PC-3 (cell line): ENCODE measurements around the gene GALNT15. TPM values are rescaled to one million over a fixed set of nuclear protein-coding genes. Genes with fewer than 3 reads are reported as not detected.

Source experiments
- ATAC-seq: fragments of 200-7000 bp; cut with Tn5 transposase; 2 replicates; pipeline ENCODE4 v1.9.1; 2020; ENCODE audit warnings: mild to moderate bottlenecking, moderate library complexity
- BruUV-seq: library from RNA; stranded (reverse); fragments of 400-500 nt; replicated peaks from 2 replicates; lab custom pipeline; 2021; lab: Mats Ljungman, UMichigan
- CTCF ChIA-PET: fragments of 300-600 bp; sonication (Branson Sonifier 250); formaldehyde crosslinking; loops from one replicate; lab custom pipeline; 2022; ENCODE audit warnings: antibody characterized with exemption; lab: Charles Lee
- POLR2A ChIA-PET: fragments of 300-600 bp; sonication (Branson Sonifier 250); formaldehyde crosslinking; loops from one replicate; lab custom pipeline; 2022; ENCODE audit warnings: antibody characterized with exemption; ENCODE audit not compliant: unreplicated experiment; lab: Charles Lee
- DNase-seq: peaks from one replicate; pipeline ENCODE4 v3.0.0-alpha.2; 2015
- H2AFZ ChIP-seq: fragments of 300-600 bp; sonication (generic); 2 replicates; pipeline ENCODE4 v1.6.0; 2016; ENCODE audit warnings: antibody characterized with exemption, low read length
- H3F3A ChIP-seq: fragments of 300-600 bp; sonication (generic); one replicate; pipeline ENCODE4 v1.6.0; 2017; ENCODE audit warnings: antibody characterized with exemption, low read length, control low read depth, mild to moderate bottlenecking; ENCODE audit not compliant: unreplicated experiment
- H3K27ac ChIP-seq: fragments of 300-600 bp; sonication (generic); 2 replicates; pipeline ENCODE4 v1.5.1; 2016; ENCODE audit warnings: mild to moderate bottlenecking, low read length
- H3K27me3 ChIP-seq: fragments of 300-600 bp; sonication (generic); 2 replicates; pipeline ENCODE4 v1.6.1; 2016; ENCODE audit warnings: low read length, mixed read lengths
- H3K36me3 ChIP-seq: fragments of 300-600 bp; sonication (generic); 2 replicates; pipeline ENCODE4 v1.6.1; 2016; ENCODE audit warnings: low read depth, mixed run types, low read length, mixed read lengths
- H3K4me1 ChIP-seq: fragments of 300-600 bp; sonication (generic); 2 replicates; pipeline ENCODE4 v1.5.1; 2016; ENCODE audit warnings: low read length; ENCODE audit not compliant: insufficient read depth
- H3K4me2 ChIP-seq: fragments of 300-600 bp; sonication (generic); 2 replicates; pipeline ENCODE4 v1.6.0; 2016; ENCODE audit warnings: low read length
- H3K4me3 ChIP-seq: fragments of 300-600 bp; sonication (generic); 2 replicates; pipeline ENCODE4 v1.5.1; 2016; ENCODE audit warnings: mild to moderate bottlenecking, low read length, mixed read lengths
- H3K79me2 ChIP-seq: fragments of 300-600 bp; sonication (generic); 2 replicates; pipeline ENCODE4 v1.6.1; 2017; ENCODE audit warnings: low read length, mixed read lengths
- H3K9ac ChIP-seq: fragments of 300-600 bp; sonication (generic); 2 replicates; pipeline ENCODE4 v1.6.0; 2016; ENCODE audit warnings: mild to moderate bottlenecking, low read length
- H3K9me2 ChIP-seq: fragments of 300-600 bp; sonication (generic); replicated peaks from 2 replicates; pipeline ENCODE4 v1.6.1; 2016; ENCODE audit warnings: mixed run types, low read length, mixed read lengths
- H3K9me3 ChIP-seq: fragments of 300-600 bp; sonication (generic); 2 replicates; pipeline ENCODE4 v1.6.1; 2016; ENCODE audit warnings: low read length, mixed read lengths
- H4K20me1 ChIP-seq: fragments of 300-600 bp; sonication (generic); 2 replicates; pipeline ENCODE4 v1.6.1; 2016; ENCODE audit warnings: low read length, mixed read lengths
- EZH2 ChIP-seq: fragments of 300-600 bp; sonication (generic); IDR thresholded peaks from one replicate; pipeline ENCODE4 v1.6.1; 2017; ENCODE audit warnings: antibody characterized with exemption, mild to moderate bottlenecking, low read length; ENCODE audit not compliant: unreplicated experiment
- EZH2phosphoT487 ChIP-seq: fragments of 300-600 bp; sonication (generic); IDR thresholded peaks from 2 replicates; pipeline ENCODE4 v1.6.1; 2018; ENCODE audit warnings: mild to moderate bottlenecking, antibody characterized with exemption, low read length, borderline replicate concordance
- intact Hi-C: fragments of 100-400 bp; cut with micrococcal nuclease; formaldehyde crosslinking; loops from 2 replicates; pipeline ENCODE4 v1.9.0; 2023
- total RNA-seq: library from RNA; depleted of rRNA; stranded (reverse); fragments of >200 nt; gene quantifications from 2 replicates; pipeline ENCODE4 v1.2.3, GENCODE V29; 2014
- TF ChIP-seq, protein P1 (sequence below): fragments of 300-600 bp; sonication (generic); conservative IDR thresholded peaks from 2 replicates; pipeline ENCODE4 v1.5.1; 2017; ENCODE audit warnings: antibody characterized with exemption, low read depth, mild to moderate bottlenecking, low read length

The GALNT15 gene
- total RNA-seq, 1 experiment from 2014 or later = not detected

DNA sequence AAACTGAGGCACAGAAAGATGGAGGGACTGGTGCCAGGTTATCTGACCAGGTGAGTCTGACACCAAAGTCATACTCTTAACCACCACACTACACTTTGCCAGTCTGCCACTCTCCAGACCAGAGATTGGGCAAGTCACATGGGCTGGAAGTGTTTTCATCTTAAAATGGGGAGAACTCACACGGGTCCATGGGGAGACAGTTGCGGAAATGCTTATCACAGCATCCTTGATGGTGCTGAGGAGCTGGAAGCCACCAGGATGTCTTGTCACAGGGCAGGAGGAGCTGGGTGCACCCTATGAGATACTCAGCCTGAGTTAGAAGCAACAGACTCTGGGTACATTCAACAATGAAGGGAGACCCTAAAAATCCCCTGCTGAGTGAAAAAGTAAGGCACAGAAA is 4.8 kb downstream of the GALNT15 start:
- ATAC-seq = no peak
- Histone ChIP-seq H2AFZ (no peak overlapping the region), H3K4me3 (no peak overlapping the region), H4K20me1 (no peaks in the 10 kb centered on the region), H3K4me1 (peaks cover 12% of the 10 kb centered on the region; the same call in 1 of the 2 replicates), H3K36me3 (no peaks in the 10 kb centered on the region), H3F3A (no peaks in the 10 kb centered on the region), H3K4me2 (no peak overlapping the region), H3K9me3 (no peaks in the 10 kb centered on the region), H3K79me2 (no peaks in the 10 kb centered on the region), H3K9ac (no peak overlapping the region), H3K27ac (no peak overlapping the region), H3K27me3 (no peaks in the 10 kb centered on the region), H3K9me2 (no peaks in the 10 kb centered on the region)
- TF ChIP-seq EZH2phosphoT487 (no peak), EZH2 (no peak)
- TF ChIP-seq, protein P1, sequence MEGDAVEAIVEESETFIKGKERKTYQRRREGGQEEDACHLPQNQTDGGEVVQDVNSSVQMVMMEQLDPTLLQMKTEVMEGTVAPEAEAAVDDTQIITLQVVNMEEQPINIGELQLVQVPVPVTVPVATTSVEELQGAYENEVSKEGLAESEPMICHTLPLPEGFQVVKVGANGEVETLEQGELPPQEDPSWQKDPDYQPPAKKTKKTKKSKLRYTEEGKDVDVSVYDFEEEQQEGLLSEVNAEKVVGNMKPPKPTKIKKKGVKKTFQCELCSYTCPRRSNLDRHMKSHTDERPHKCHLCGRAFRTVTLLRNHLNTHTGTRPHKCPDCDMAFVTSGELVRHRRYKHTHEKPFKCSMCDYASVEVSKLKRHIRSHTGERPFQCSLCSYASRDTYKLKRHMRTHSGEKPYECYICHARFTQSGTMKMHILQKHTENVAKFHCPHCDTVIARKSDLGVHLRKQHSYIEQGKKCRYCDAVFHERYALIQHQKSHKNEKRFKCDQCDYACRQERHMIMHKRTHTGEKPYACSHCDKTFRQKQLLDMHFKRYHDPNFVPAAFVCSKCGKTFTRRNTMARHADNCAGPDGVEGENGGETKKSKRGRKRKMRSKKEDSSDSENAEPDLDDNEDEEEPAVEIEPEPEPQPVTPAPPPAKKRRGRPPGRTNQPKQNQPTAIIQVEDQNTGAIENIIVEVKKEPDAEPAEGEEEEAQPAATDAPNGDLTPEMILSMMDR = no peak
- BruUV-seq = no TSS peak
- POLR2A ChIA-PET = no interaction called here
- CTCF ChIA-PET = interaction anchor here (1.5 kb wide), 1 partner anchor 363 kb away, joined by 8 read pairs; no protein-coding TSS in a partner anchor
- no peak for DNase-seq
- intact Hi-C loops = loop anchor here (2.0 to 5.0 kb wide), 3 partner anchors 37 to 117 kb away; no protein-coding TSS in a partner anchor

DNA sequence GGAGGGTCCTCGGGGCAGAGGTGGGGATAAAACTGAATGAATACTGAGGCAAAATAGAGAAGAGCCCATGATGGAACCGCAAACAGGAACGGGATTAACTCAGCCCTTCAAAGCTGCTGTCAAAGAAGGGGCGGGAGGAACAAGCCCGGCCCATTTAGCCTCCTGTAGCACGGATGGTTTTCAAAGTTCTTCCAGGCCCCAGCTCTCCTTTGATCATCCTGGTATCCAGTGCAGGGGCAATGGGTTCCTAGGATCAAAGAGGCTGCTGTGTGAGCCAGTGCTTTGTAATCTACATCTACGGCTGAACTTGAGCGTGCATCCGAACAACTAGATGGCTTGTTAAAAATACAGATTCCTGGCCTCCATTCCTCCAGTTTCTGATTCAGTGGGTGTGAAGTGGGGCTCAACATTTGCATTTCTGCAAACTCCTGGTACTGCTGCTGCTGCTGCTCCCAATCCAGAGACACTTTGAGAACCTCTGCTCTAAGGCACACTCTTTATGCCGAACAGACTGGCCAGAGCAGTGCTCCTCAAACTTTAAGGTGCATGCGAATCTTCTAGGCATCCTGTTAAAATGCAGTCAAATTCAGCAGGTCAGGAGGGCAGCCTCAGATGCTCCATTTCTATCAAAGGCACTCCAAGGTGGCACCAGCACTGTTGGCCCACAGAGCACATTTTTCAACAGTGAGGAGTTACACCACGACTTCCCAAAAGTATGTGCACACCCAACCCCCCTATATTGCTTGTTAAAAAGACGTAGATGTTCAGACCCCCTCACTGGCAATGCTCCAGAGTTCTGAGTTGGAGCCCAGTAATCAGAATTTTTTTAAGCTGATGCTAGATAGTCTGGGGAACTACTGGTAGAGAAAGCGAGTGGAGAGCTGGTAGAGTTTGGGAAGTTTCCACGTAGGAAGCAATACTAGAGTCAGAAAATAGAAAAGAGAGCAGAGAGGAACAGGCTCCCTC is 5.6 kb downstream of the GALNT15 start:
- Histone ChIP-seq H3K9me2 (no peaks in the 10 kb centered on the region), H3K4me1 (peaks cover 12% of the 10 kb centered on the region; the same call in 1 of the 2 replicates), H3K9me3 (no peaks in the 10 kb centered on the region), H2AFZ (no peak overlapping the region), H3K9ac (no peak overlapping the region), H4K20me1 (no peaks in the 10 kb centered on the region), H3K36me3 (no peaks in the 10 kb centered on the region), H3K27me3 (no peaks in the 10 kb centered on the region), H3F3A (no peaks in the 10 kb centered on the region), H3K79me2 (no peaks in the 10 kb centered on the region), H3K27ac (no peak overlapping the region), H3K4me3 (no peak overlapping the region), H3K4me2 (no peak overlapping the region)
- peak; percentile 45 for DNase-seq
- ChIA-PET POLR2A (no interaction called here), CTCF (no interaction called here)
- ATAC-seq = no peak
- intact Hi-C loops = loop anchor here (2.0 to 5.0 kb wide), 3 partner anchors 38 to 118 kb away; no protein-coding TSS in a partner anchor
- TF ChIP-seq, protein P1 = no peak
- no peak for TF ChIP-seq EZH2
- TF ChIP-seq EZH2phosphoT487 = no peak
- no TSS peak for BruUV-seq

DNA sequence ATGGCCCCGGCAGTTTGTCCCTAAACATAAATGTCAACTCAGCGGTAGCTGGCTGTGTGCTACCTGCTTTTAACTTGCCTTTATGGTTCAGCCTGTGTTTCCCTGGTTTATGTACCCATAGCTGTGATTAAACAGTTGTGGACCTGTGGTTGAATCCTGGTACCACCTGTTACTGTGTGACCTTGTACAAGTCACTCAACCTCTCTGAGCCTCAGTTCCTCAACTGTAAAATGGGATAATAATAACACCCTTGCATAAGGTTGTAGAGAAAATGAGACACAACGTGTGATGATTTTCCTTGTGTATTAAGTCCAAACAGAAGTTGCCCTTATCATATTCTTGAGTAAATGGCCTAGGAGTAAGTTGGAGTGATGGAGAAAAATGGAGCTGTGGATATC is 6.3 kb downstream of the GALNT15 start:
- intact Hi-C loops = no loop called here
- DNase-seq = no peak
- CTCF ChIA-PET = no interaction called here

More for the DNA sequence above, 6.3 kb downstream of the GALNT15 start:
- Histone ChIP-seq H3K4me1 (peaks cover 12% of the 10 kb centered on the region; the same call in 1 of the 2 replicates), H3K4me2 (no peak overlapping the region), H2AFZ (no peak overlapping the region), H3K79me2 (no peaks in the 10 kb centered on the region), H3K36me3 (no peaks in the 10 kb centered on the region), H3K4me3 (no peak overlapping the region), H3F3A (no peaks in the 10 kb centered on the region), H3K27ac (no peak overlapping the region), H4K20me1 (no peaks in the 10 kb centered on the region), H3K9me2 (no peaks in the 10 kb centered on the region), H3K9ac (no peak overlapping the region), H3K27me3 (no peaks in the 10 kb centered on the region), H3K9me3 (no peaks in the 10 kb centered on the region)
- no peak for TF ChIP-seq EZH2phosphoT487
- TF ChIP-seq, protein P1 = no peak
- no peak for TF ChIP-seq EZH2
- no peak for ATAC-seq
- POLR2A ChIA-PET = no interaction called here
- BruUV-seq = no TSS peak
